EH (cell line): ENCODE measurements around the gene TMIGD1.
A peak's percentile ranks its signal among the peaks of the same experiment; 100 is the strongest.
"Not testable (repeated sequence)": the region's sequence is repeated elsewhere in the genome, so short reads cannot be mapped to it uniquely, and the experiment has no call there.

Experiments
- DNase-seq: peaks from one replicate; pipeline ENCODE4 v3.0.0-alpha.2; 2015; ENCODE audit warnings: low read depth

TMIGD1 gene

DNA sequence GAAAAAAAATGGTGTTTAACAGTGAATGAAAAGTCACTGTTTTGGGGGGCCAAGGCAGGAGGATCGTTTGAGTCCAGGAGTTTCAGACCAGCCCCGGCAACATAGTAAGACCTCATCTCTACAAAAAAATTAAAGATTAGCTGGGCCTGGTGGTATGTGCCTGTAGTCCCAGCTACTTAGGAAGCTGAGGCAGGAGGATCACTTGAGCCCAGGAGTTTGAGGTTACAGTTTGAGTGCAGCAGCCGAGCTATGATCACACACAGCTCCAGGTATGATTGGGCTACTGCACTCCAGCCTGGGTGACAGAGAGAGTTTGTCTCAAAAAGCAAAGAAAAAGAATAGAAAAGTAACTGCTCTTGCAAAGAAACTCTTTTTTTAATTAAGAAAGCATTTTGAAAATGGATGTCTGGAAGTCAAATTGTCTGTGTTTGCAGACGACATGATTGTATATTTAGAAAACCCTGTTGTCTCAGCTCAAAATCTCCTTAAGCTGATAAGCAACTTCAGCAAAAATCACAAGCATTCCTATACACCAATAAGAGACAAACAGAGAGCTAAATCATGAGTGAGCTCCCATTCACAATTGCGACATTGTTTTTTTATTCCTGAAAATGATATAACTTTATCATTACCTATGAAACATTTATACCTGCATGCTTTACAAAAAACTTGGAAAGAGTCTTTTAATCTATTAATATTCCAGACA, 24.4 kb upstream of the TMIGD1 start:
- no peak for DNase-seq

DNA sequence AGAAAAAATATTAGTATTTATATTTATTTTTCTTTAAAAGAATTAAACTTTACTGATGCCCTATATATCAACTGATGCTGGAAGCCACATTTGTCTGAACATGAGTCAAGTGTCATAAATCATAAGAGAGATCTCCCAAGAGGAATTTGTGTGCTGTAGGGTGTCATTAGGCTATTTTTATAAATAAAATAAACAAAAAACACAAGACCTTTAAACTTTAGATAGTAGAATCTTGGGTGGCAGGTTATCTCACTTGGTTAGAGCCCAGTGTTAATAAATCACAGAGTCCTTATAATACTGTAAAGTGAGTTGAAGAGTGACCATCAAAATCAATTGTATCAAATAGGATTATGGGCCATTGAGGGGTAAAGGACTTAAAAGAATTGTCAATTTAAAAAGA, 23.6 kb upstream of the TMIGD1 start:
- DNase-seq, result peak; percentile 29

DNA sequence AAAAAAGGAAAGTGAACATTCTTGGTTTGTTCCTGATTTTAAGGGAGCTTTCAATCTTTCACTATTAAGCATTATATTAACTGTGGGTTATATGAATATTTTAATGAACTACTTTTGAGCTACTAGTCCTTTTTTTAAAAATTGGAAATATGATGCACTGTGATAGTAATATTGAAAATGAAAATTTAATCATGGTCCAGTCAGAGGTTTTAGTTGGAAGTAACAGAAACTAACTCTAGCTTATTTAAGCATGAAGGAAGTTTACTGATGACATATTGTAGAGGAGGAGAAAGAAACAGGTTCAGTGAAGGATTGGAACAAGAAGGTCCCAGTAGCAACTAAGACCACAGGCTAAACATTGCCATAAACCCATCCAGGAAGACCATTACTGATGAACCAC, 20.8 kb upstream of the TMIGD1 start:
- DNase-seq, result no peak

DNA sequence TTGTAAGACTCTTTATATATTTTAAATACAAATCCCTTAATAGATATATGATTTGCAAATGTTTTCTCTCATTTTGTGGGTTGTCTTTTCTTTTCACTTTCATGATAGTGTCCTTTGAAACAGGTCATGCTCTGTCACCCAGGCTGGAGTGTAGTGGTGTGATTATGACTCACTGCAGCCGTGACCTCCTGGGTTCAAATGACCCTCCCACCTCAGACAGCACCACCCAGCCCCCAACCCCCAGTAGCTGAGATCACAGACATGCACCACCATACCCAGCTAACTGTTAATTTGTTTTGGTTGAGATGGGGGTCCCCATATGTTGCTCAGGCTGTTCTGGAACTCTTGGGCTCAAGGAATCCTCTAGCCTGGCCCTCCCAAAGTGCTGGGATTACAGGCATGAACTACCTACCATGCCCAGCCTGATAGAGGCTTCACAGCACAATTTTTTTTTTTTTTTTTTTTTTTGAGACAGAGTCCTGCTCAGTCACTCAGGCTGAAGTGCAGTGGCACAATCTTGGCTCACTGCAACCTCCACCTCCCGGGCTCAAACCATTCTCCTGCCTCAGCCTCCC, 18.5 kb upstream of the TMIGD1 start:
- no peak for DNase-seq

DNA sequence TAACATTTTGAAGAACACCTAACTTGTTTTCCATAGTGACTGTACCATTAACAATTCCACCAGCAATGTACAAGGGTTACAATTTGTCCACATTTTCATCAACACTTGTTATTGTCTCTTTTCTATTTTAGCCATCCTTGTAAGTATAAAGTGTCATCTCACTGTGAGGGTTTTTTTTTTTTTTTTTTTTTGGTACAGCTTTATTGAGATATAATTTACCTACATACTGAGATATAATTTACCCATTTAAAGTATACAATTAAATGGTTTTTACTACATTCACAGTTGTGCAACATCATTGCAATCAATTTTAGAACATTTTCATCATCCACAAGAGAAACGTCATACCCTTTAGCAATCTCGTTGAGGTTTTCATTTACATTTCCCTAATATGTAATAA, 17.9 kb upstream of the TMIGD1 start:
- DNase-seq, result no peak

DNA sequence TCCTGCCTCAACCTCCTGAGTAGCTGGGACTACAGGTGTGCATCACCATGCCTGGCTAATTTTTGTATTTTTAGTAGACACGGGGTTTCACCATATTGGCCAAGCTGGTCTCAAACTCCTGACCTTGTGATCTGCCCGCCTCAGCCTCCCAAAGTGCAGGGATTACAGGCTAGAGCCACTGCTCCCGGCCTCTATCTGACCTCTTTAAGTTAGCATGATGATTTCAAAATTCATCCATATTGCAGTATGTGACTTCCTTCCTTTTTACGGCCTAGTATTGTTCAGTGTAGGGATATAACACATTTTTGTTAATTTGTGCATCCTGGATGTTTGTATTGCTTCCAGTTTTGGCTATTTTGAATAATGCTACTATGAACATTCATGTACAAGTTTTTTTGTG, 17.4 kb upstream of the TMIGD1 start:
- DNase-seq, result not testable (repeated sequence)

DNA sequence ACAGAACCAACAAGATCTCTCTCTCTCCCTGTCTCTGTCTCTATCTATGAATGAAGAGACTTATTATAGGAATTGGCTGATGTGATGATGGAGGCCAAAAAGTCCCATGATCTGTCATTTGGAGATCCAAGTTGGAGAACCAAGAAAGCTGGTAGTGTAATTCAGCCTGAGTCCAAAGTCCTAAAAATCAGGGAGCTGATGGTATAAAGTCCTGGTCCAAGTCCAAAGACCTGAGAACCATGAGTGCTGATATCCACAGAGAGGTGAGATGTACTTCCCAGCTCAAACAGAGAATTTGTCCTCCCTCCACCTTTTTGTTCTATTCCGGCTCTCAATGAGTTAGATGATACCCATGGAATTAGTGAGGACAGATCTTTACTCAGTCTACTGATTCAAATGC, 15.4 kb upstream of the TMIGD1 start:
- no peak for DNase-seq

DNA sequence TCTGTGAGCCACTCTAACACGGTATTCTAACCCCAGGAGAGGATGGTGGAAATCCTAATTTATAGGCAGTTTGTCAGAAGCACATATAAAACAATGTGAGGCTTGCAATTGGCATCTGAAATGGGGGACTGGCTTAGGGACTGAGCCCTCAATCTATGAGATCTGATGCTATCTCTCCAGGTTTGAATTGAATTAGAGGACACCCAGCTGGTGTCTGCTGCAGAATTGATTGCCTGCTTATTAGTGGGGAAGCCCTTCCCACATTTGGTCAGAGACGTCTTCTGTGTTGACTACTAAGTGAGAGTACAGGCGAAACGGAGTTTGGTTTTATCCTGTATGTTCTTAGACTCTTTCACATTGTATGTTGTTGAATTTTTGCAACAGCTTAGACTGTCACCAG, 13.6 kb upstream of the TMIGD1 start:
- no peak for DNase-seq

DNA sequence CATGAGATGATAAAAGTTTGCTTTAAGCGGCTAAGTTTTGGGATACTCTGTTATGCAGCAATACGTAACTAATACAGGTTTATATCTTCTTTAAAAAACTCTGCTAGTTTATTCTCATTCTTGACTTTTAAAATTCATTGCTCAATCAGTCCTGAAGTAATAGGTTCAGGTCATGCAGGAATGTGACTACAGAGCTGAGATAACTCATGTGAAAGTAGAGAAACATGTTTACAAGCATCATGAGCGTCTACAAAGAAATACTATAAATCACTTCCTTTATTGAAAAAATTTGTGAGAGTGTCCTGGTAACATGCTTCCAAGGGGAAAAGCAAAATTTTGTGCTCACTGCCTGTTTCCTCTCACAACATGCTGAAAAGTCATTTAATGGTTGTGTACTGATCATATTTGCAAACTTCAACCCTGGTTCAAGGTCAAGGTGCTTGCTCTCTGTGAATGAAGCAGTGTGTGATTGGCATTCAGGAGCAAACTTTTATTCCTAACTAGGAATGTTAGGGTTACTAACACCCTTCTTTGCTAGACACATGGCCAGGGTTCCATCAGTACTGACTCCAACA, 12.5 kb upstream of the TMIGD1 start:
- DNase-seq, result no peak

DNA sequence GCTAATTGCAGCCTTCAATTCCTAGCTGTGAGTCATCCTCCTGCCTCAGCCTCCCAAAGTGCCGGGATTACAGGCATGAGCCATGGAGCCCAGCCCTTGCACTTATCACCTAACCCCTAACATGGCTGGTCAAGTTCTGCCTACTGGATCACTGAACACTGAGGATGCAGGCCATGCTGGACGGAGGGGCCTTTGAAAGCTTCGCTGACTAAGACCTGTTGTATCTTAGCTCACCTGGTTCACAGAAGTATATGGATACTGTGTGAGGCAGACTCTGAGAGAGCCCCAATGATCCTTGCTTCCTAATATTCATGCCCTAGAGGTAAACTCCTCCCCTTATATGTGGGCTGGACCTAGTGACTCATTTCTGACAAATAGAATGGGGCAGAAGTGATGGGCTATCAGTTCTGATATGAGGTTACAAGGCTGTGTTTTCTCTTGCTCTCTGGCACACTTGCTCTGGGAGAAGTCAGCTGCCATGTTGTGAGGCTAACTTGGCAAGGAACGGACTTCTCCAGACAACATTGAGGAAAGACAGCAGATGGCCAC, 11.7 kb upstream of the TMIGD1 start:
- DNase-seq, result no peak

DNA sequence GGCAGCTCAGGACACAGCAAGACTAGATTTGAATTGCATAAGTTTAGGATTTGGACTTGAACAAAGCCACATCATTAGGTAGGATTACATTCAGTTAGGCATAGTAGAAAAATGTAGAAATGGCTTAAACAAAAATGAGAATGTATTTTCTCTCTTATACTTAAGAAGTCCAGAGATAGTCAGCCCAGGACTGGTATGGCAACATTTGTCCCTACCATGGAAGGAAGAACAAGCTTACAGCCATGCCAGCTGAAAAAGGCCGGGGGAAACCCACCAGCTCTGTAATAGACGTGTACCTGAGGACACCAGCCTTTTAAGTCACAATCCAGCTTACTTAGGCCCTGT, 11.2 kb upstream of the TMIGD1 start:
- DNase-seq, result no peak

DNA sequence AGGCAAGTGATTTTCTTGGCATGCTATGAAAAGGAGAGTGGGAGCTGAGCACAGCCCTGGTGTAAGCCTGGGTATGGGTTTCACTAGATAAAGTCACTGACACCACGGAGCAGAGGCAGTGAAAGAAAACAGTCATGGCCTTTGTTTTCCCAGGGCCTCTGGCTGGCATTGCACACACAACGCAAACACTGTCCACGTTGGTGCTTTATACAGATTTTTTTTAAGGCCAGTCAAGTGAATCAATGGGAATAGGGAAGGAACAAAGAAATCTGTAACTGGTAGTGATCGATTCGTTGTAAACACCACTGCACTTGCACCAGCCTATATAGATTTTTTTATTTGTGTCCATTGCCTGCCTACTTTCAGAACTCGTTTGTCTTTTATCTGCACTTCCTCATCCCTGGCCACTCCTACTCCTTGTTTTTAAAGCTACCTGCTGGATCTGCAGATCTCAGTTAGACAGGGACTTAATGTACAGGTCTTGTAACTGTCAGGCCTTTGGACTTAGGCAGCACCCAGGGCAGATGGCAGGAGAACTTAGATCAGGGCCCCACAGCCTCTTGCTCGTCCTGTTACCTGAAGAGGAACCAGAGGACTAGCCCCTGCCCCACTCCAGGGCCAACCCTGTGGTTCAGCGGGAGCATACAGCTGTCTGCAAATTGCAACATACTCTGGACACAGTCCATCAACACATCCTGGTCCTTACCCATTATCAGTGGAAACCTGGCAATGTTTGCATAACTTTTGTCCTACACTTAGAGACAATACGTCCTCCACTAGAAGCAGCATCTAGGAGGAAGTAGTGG, 10.6 kb upstream of the TMIGD1 start:
- peak; percentile 30 for DNase-seq

DNA sequence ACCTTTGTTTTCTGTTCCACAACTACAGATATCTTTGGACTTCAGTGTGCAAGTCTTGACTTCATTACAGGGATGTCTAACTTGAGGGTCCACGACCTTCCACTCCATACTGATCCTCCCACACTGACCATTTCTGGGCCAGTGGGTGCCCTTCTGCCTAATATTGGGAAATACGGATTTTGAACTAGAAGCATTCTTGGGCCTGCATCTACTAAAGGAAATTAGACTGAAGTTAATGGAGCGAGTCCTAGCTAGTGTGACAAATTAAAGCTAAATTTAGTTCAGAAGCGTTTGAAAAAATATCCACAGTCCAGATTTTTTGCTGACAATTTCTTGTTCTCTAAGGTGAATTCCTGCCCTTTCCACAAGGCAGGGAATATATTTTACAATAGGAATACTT, 9.9 kb upstream of the TMIGD1 start:
- DNase-seq, result no peak

DNA sequence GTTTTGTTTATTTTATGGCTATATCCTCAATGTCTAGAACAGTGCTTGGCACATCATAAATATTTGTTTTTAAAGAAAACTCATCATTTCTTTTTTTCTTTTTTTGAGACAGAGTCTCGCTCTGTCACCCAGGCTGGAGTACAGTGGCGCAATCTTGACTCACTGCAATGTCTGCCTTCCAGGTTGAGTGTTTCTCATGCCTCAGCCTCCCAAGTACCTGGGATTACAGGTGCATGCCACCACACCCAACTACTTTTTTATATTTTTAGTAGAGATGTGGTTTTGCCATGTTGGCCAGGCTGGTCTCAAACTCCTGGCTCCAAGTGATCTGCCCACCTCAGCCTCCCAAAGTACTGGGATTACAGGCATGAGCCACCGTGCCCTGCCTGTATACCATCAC, 9.4 kb upstream of the TMIGD1 start:
- DNase-seq, result not testable (repeated sequence)

DNA sequence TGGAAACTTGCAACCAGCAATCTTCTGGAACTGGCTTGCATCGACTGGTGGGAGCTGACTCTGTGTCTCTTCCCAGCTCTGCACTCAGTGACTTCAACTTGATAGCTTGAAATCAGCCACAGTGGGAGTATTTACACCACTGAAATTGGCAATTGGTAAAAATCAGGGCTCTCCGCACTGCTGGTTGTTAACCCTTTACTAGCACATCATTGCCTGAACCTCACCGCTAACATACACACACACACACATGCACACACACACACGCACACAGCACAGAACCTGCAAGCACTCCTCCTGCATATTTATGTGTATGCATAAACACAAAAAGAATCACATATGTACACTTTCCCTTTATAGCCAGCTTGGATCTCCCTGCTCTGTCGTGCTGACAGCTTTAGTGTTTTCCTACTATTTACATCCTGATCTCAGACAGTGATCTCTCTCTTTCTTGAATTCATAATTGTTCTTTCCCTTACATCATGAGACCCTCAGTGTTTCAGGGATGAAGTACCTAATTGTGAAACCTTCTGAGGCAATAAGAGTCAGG, 7.9 kb upstream of the TMIGD1 start:
- no peak for DNase-seq

DNA sequence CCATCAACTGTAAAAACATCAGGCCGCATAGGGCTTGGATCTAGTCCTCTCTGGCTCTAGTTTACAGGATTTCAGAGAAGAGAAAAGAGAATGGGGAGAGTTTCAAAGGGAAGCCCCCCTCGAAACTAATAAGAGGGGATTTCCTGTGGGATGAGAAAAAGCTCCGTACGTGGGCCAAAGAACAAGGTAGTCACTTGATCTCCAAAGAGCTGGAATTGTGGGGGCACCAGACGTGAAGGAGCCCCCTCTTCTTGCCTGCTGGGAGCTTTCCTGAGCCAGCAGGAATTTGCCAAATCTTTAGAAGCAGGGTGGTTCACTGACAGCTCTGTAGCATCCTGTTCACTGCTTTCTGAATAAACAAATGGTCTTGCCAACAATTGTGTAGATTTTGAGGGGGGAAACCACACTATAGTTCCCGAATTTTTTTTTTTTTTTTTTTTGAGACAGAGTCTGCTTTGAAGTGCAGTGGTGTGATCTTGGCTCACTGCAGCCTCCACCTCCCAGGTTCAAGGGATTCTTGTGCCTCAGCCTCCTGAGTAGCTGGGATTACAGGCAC, 7.0 kb upstream of the TMIGD1 start:
- peak; percentile 28 for DNase-seq

DNA sequence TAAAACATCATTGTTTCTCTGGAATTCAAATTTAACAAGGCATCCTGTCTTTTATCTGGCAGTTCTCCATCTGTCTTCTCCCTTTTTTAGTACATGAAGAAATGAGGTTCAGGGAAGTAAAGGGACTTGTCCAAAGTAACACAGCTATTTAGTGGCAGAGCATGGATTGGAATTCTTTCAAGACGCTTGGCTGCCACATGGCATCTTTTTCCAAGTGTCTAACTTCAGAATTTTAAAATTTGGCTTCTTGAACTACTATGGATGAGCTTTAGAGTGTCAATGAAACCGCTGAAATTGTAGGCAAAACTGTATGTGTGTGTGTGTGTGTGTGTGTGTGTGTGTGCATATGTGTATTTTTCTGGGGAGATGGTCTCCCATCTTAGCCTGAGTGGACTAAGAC, 5.2 kb upstream of the TMIGD1 start:
- no peak for DNase-seq

DNA sequence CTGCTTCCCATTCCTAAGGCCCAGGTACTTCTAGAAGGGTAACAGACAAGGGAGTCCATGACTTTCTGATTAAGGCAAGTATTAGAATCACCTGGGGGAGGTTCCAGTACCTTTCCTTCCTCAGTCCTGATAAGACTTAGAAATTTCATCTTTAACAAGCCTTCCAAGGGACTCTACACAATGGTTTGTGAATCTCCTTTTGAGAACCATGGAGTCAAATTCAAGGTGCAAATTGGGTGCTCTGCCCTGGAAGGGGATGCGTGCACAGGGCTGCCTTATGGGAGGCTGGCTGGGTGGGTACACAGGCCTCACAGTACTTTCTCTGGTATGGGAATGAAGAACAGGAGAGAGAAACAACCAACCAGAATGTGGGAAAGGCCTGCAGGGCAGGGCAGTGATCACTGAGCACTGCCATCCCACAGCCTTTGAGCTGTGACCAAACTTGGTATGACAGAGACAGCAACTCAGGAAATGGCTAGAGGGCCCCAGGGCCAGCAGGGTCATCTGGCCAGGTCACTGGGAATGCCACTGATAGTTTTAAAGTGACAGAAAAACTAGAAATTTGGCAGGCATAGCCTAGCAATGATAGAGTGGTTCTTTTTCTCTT, 3.6 kb upstream of the TMIGD1 start:
- peak; percentile 55 for DNase-seq

DNA sequence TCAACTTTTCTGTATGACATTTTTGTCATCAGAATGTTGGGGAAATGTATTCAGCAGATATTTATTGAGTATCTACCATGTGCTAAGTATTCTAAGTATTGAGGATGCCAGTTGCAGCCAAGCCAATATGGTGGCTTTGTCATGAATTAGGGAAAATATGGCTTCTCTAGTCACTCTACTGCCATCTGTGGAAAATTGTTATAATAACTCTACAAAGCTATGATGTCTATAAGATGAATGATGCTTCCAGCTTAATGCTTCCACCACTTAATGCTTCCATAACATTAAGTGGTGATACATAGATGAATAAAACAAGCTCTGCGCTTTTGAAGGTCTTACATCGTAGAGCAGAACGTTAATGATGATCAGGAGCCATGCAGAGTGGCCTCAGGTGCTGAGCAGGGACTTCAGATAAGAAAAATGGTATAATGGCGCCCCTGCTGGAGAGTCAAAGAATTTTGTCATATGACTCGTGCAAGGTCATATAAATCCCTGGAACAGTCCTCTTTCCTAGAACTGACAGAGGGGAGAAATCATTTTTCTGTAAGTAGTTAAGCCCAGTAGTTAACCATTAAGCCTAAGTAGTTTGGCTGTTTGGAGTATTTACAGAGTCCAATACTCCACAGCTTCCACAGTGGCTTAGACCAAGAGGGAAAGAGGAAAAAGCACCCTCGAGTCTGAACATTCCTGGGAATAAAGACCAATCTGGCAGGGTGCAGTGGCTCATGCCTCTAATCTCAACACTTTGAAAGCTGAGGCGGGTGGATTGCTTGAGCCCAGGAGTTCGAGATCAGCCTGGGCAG, 2.7 kb upstream of the TMIGD1 start:
- peak; percentile 67 for DNase-seq

DNA sequence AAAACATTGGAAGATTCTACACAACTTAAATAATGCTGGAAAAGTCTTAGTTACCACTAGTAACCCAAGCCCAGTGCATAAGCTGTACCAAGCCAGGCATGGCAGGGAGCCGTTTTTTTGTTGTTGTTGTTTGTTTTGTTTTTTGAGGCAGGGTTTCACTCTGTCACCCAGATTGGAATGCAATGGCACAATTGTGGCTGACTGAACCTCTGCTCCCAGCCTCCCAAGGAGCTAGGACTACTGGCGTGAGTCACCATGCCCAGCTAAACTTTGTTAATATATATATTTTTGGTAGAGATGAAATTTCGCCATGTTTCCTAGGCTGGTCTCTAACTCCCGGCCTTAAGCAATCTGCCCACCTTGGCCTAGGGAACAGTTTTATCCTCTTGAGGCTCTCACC, 564 bp upstream of the TMIGD1 start:
- DNase-seq, result peak; percentile 19

DNA sequence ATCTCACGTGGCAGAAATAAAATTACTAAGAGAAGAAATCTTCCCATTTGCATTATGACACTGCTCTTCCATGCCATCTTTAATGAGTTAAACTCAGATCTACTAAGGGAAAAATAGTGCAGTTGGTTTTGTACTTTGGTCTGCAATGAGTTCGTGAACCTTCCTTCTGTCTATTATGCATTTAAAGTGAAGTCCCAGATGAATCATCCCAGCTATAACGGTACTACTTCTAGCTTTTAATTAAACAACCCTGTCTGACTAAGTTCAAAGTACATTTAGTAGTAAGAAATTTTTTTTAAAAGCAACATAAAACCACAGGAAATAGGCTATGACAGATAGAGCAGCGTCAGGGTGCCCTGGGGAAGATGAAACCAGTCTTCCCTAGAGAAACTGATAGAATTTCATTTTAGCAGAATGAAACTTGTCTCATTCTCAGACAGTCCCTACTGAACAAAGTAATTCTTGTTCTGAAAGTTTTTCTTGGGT, 1.8 kb downstream of the TMIGD1 start:
- DNase-seq, result peak; percentile 89
